ENCODE results near the gene KCTD14. TPM values are rescaled to one million over a fixed set of nuclear protein-coding genes. Genes with fewer than 3 reads are reported as not detected.

KCTD14 gene
- total and polyA plus RNA-seq, 7 experiments from 2014 or later: 0.19 to 0.50 (median 0.28) TPM; not detected in 4

DNA sequence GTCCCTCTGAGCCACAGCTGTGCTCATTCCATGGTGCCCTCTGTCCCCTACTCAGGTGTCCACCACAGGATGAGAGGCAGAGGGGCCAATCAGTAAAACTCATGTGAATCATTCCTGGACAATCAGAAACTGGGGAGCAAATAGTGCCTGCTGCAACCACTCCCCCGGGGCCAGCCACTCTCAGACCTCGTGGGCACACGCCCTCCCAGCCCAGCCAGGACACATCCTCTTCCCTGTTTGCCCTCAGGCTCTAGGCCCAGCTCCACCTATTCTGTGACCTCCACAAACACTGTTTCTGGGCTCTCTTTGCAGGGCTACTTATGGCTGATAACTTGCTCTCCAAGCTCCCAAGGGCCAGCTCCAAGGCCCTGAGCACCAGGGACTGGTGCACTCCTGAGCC lies 14.0 kb upstream of the KCTD14 start:
- Mint-ChIP-seq H3K4me3 (no peak overlapping the region), H3K36me3 (no peaks in the 10 kb centered on the region), H3K27me3 (peaks cover 0 to 8% (median 0%) of the 10 kb centered on the region in 5 donors), H3K9me3 (peaks cover 0 to 3% (median 0%) of the 10 kb centered on the region in 11 donors), H3K4me1 (peaks cover 10 to 14% (median 11%) of the 10 kb centered on the region in 7 donors), H3K27ac (no peak overlapping the region)
- ChIA-PET POLR2A (no interaction called here), CTCF (no interaction called here)
- Histone ChIP-seq H3K27ac (ENCODE audit: low read depth, low read length) (no peak overlapping the region), H3K4me1 (ENCODE audit: control insufficient read depth in 2 of 2, insufficient read depth in 2 of 2, low read length in 2 of 2) (no peaks in the 10 kb centered on the region), H3K36me3 (ENCODE audit: control insufficient read depth in 2 of 3, insufficient read depth in 3 of 3, low read length in 3 of 3) (no peaks in the 10 kb centered on the region), H3K4me3 (ENCODE audit: low read length) (no peak overlapping the region), H3K27me3 (ENCODE audit: control insufficient read depth in 2 of 2, insufficient read depth in 2 of 2, low read length in 2 of 2) (no peaks in the 10 kb centered on the region), H3K9me3 (ENCODE audit: control insufficient read depth in 2 of 3, low read length in 3 of 3) (no peaks in the 10 kb centered on the region)
- intact Hi-C loops (cut with micrococcal nuclease): no loop called here
- ATAC-seq: no peak
- DNase-seq: no peak

DNA sequence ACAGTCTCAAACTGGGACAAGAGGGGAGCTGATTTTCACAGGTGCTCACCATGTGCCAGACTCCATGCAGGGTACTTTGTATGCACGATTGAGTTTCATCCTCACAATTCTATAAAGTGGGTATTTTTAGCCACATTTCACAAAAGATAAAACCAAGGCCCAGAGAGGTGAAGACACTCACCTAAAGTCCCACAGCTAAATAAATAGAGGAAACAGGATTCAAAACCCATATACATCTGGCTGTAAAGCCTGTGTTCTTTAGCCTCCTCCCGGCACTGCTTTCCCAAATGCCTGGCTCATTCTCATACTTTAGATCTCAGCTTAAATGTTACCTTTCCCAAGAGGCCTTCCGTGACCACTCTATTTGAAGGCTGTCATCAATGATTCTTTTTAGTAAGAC lies 13.2 kb upstream of the KCTD14 start:
- intact Hi-C loops (cut with micrococcal nuclease): no loop called here
- Mint-ChIP-seq H3K27me3 (peaks cover 0 to 8% (median 0%) of the 10 kb centered on the region in 5 donors), H3K4me3 (no peak overlapping the region), H3K27ac (no peak overlapping the region), H3K9me3 (peaks cover 0 to 3% (median 0%) of the 10 kb centered on the region in 11 donors), H3K36me3 (no peaks in the 10 kb centered on the region), H3K4me1 (peaks cover 10 to 14% (median 11%) of the 10 kb centered on the region in 7 donors)
- Histone ChIP-seq H3K27me3 (ENCODE audit: control insufficient read depth in 2 of 2, insufficient read depth in 2 of 2, low read length in 2 of 2) (no peaks in the 10 kb centered on the region), H3K4me1 (ENCODE audit: control insufficient read depth in 2 of 2, insufficient read depth in 2 of 2, low read length in 2 of 2) (no peaks in the 10 kb centered on the region), H3K27ac (ENCODE audit: low read depth, low read length) (no peak overlapping the region), H3K4me3 (ENCODE audit: low read length) (no peak overlapping the region), H3K36me3 (ENCODE audit: control insufficient read depth in 2 of 3, insufficient read depth in 3 of 3, low read length in 3 of 3) (no peaks in the 10 kb centered on the region), H3K9me3 (ENCODE audit: control insufficient read depth in 2 of 3, low read length in 3 of 3) (no peaks in the 10 kb centered on the region)
- ATAC-seq: no peak
- DNase-seq: no peak
- ChIA-PET POLR2A (no interaction called here), CTCF (no interaction called here)

DNA sequence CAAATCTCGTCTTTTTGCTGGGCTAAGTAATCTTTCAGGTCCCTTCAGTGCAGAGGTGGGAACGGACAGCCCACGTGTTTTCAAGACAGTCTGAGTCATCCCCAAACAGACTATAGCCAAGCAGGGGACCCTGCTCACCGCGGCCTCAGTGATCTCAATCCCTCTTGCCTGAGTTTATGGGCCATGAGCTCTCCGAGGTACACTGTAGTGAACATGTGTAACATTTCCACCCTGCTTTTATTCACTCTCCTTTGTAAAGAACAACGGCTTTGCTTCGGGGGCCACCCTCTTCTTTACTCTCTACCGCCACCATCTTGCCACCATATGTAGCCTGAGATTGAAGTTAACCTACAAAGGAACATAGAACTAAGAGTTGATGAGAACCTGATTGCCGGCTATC lies 11.5 kb upstream of the KCTD14 start:
- Mint-ChIP-seq H3K9me3 (peaks cover 0 to 3% (median 0%) of the 10 kb centered on the region in 11 donors), H3K27me3 (peaks cover 0 to 8% (median 0%) of the 10 kb centered on the region in 5 donors), H3K36me3 (no peaks in the 10 kb centered on the region), H3K4me1 (peaks cover 1 to 2% (median 2%) of the 10 kb centered on the region in 7 donors), H3K27ac (no peak overlapping the region), H3K4me3 (no peak overlapping the region)
- ChIA-PET CTCF (interaction anchor here (1.1 kb wide), 1 partner anchor 11 kb away, joined by 3 read pairs; no protein-coding TSS in a partner anchor), POLR2A (no interaction called here)
- Histone ChIP-seq H3K27me3 (ENCODE audit: control insufficient read depth in 2 of 2, insufficient read depth in 2 of 2, low read length in 2 of 2) (no peaks in the 10 kb centered on the region), H3K9me3 (ENCODE audit: control insufficient read depth in 2 of 3, low read length in 3 of 3) (no peaks in the 10 kb centered on the region), H3K27ac (ENCODE audit: low read depth, low read length) (no peak overlapping the region), H3K4me3 (ENCODE audit: low read length) (no peak overlapping the region), H3K36me3 (ENCODE audit: control insufficient read depth in 2 of 3, insufficient read depth in 3 of 3, low read length in 3 of 3) (no peaks in the 10 kb centered on the region), H3K4me1 (ENCODE audit: control insufficient read depth in 2 of 2, insufficient read depth in 2 of 2, low read length in 2 of 2) (no peaks in the 10 kb centered on the region)
- ATAC-seq: no peak
- no peak for DNase-seq
- intact Hi-C loops (cut with micrococcal nuclease): no loop called here

DNA sequence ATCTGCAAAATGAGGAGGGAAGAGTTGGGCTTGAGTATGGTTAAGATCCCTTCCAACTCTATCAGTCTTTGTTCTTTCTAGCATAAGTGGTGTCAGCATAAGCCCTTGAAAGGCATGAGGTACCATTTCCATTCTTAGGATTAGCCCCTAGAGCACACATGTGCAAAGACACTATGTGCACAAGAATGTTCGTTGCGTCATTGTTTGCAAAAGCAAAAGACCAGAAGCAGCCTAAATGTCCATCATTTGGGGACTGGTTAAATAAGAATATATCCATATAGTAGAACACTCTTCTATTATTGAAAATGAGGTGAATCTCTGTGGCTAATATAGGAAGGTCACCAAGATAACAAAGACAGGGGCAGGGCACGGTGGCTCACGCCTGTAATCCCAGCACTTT lies 10.0 kb upstream of the KCTD14 start:
- no peak overlapping the region for H3K4me3 Mint-ChIP-seq
- no peak for ATAC-seq
- H3K9me3 Mint-ChIP-seq: peaks cover 0 to 3% (median 0%) of the 10 kb centered on the region in 11 donors
- Histone ChIP-seq H3K4me3 (ENCODE audit: low read length) (no peak overlapping the region), H3K27ac (ENCODE audit: low read depth, low read length) (no peak overlapping the region), H3K4me1 (ENCODE audit: control insufficient read depth in 2 of 2, insufficient read depth in 2 of 2, low read length in 2 of 2) (no peaks in the 10 kb centered on the region), H3K36me3 (ENCODE audit: control insufficient read depth in 2 of 3, insufficient read depth in 3 of 3, low read length in 3 of 3) (no peaks in the 10 kb centered on the region), H3K9me3 (ENCODE audit: control insufficient read depth in 2 of 3, low read length in 3 of 3) (no peaks in the 10 kb centered on the region), H3K27me3 (ENCODE audit: control insufficient read depth in 2 of 2, insufficient read depth in 2 of 2, low read length in 2 of 2) (no peaks in the 10 kb centered on the region)
- H3K27ac Mint-ChIP-seq: no peak overlapping the region
- H3K27me3 Mint-ChIP-seq: peaks cover 0 to 8% (median 0%) of the 10 kb centered on the region in 5 donors
- H3K4me1 Mint-ChIP-seq: peaks cover 0 to 1% (median 0%) of the 10 kb centered on the region in 7 donors
- no peak for DNase-seq
- intact Hi-C loops (cut with micrococcal nuclease): no loop called here
- ChIA-PET CTCF (no interaction called here), POLR2A (interaction anchor here (0.7 kb wide), 1 partner anchor 198 kb away, joined by 5 read pairs; no protein-coding TSS in a partner anchor)
- H3K36me3 Mint-ChIP-seq: no peaks in the 10 kb centered on the region

DNA sequence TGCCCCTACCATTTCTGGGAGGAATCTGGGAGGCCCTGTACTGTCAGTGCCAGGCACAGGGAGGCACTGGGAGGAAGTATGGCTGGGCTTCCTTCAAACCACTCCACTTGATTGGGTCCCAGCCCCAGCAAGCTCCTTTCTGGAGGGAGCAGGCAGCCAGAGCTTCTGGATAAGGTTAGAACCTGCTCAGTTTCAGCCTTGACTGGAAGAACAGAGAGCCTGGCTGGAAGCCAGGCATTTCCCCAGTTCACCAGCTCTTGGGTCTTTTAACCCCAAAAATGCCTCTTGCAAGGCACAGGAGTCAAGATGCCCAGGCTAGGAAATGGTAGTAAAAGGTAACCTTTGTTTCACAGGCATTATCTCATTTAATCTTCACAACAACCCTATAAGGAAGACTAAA lies 9.0 kb upstream of the KCTD14 start:
- CTCF ChIA-PET: no interaction called here
- peaks cover 0 to 3% (median 0%) of the 10 kb centered on the region in 11 donors for H3K9me3 Mint-ChIP-seq

DNA sequence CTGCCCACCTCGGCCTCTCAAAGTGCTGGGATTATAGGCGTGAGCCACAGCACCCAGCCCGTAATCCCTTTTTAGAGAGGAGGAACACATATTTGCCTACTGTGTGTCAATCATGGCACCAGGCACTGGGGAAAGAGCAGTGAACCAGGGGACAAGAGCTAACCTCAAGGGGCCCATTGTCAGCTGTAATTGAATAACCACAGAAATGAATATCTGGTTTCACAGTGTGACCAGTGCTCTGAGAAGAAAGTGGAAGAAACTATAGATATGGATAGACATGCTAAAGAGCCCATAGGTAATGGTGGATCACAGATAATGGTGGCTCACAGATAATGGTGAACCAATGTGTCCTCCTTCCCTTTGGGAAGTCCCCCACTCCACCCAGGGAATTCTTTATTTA lies 8.6 kb upstream of the KCTD14 start:
- Mint-ChIP-seq H3K4me1 (peaks cover 0 to 1% (median 0%) of the 10 kb centered on the region in 7 donors), H3K4me3 (no peak overlapping the region), H3K9me3 (peaks cover 0 to 3% (median 0%) of the 10 kb centered on the region in 11 donors), H3K27me3 (peaks cover 0 to 8% (median 0%) of the 10 kb centered on the region in 5 donors), H3K27ac (no peak overlapping the region), H3K36me3 (no peaks in the 10 kb centered on the region)
- H3K4me1 ChIP-seq (ENCODE audit: control insufficient read depth in 2 of 2, insufficient read depth in 2 of 2, low read length in 2 of 2): no peaks in the 10 kb centered on the region
- intact Hi-C loops (cut with micrococcal nuclease): no loop called here
- ChIA-PET CTCF (interaction anchor here (0.7 kb wide), 1 partner anchor 544 kb away, joined by 6 read pairs; no protein-coding TSS in a partner anchor), POLR2A (no interaction called here)
- no peaks in the 10 kb centered on the region for H3K9me3 ChIP-seq (ENCODE audit: control insufficient read depth in 2 of 3, low read length in 3 of 3)
- no peaks in the 10 kb centered on the region for H3K27me3 ChIP-seq (ENCODE audit: control insufficient read depth in 2 of 2, insufficient read depth in 2 of 2, low read length in 2 of 2)
- H3K4me3 ChIP-seq (ENCODE audit: low read length): no peak overlapping the region
- DNase-seq (no peak), ATAC-seq (no peak)
- no peak overlapping the region for H3K27ac ChIP-seq (ENCODE audit: low read depth, low read length)
- H3K36me3 ChIP-seq (ENCODE audit: control insufficient read depth in 2 of 3, insufficient read depth in 3 of 3, low read length in 3 of 3): no peaks in the 10 kb centered on the region

More for the DNA sequence above, 9.0 kb upstream of the KCTD14 start:
- ATAC-seq (no peak), DNase-seq (no peak)
- POLR2A ChIA-PET: no interaction called here
- Mint-ChIP-seq H3K36me3 (no peaks in the 10 kb centered on the region), H3K27me3 (peaks cover 0 to 8% (median 0%) of the 10 kb centered on the region in 5 donors), H3K4me3 (no peak overlapping the region), H3K27ac (no peak overlapping the region), H3K4me1 (peaks cover 0 to 1% (median 0%) of the 10 kb centered on the region in 7 donors)
- intact Hi-C loops (cut with micrococcal nuclease): no loop called here
- Histone ChIP-seq H3K4me3 (ENCODE audit: low read length) (no peak overlapping the region), H3K9me3 (ENCODE audit: control insufficient read depth in 2 of 3, low read length in 3 of 3) (no peaks in the 10 kb centered on the region), H3K27ac (ENCODE audit: low read depth, low read length) (no peak overlapping the region), H3K4me1 (ENCODE audit: control insufficient read depth in 2 of 2, insufficient read depth in 2 of 2, low read length in 2 of 2) (no peaks in the 10 kb centered on the region), H3K36me3 (ENCODE audit: control insufficient read depth in 2 of 3, insufficient read depth in 3 of 3, low read length in 3 of 3) (no peaks in the 10 kb centered on the region), H3K27me3 (ENCODE audit: control insufficient read depth in 2 of 2, insufficient read depth in 2 of 2, low read length in 2 of 2) (no peaks in the 10 kb centered on the region)
